Neuronal stem cell (in vitro differentiated cells): ENCODE data around the gene NRG4.

Experiments used
- DNase-seq: peaks from one replicate; pipeline ENCODE4 v3.0.0-alpha.2; 2013; ENCODE audit warnings: low spot score
- H2AFZ ChIP-seq: one replicate; pipeline ENCODE4 v1.6.1; 2013; ENCODE audit warnings: mild to moderate bottlenecking, low read length, inconsistent platforms
- H2AK5ac ChIP-seq: 2 replicates; pipeline ENCODE4 v1.6.1; 2013; ENCODE audit warnings: low read depth, mild to moderate bottlenecking, inconsistent platforms, low read length, moderate library complexity, mixed read lengths
- H2BK120ac ChIP-seq: 2 replicates; pipeline ENCODE4 v1.6.1; 2013; ENCODE audit warnings: low read depth, mild to moderate bottlenecking, inconsistent platforms, low read length, moderate library complexity, mixed read lengths
- H2BK12ac ChIP-seq: one replicate; pipeline ENCODE4 v1.6.1; 2013; ENCODE audit warnings: low read length, inconsistent platforms
- H2BK15ac ChIP-seq: 2 replicates; pipeline ENCODE4 v1.6.1; 2013; ENCODE audit warnings: mild to moderate bottlenecking, low read length, inconsistent platforms, mixed read lengths
- H2BK5ac ChIP-seq: one replicate; pipeline ENCODE4 v1.6.1; 2013; ENCODE audit warnings: inconsistent platforms, mild to moderate bottlenecking, low read length, moderate library complexity
- H3K14ac ChIP-seq: one replicate; pipeline ENCODE4 v1.6.1; 2013; ENCODE audit warnings: low read length, inconsistent platforms
- H3K18ac ChIP-seq: 2 replicates; pipeline ENCODE4 v1.6.1; 2013; ENCODE audit warnings: low read length, inconsistent platforms
- H3K23ac ChIP-seq: 2 replicates; pipeline ENCODE4 v1.6.1; 2013; ENCODE audit warnings: low read depth, mild to moderate bottlenecking, mixed read lengths, low read length, inconsistent platforms; ENCODE audit not compliant: poor library complexity
- H3K27ac ChIP-seq: replicated peaks from 3 replicates; pipeline ENCODE4 v1.5.1; 2013; ENCODE audit warnings: low read length, inconsistent platforms
- H3K27me3 ChIP-seq, 3 experiments: 2 replicates each; pipeline ENCODE4 v1.6.1; 2013; ENCODE audit warnings: low read length in 3 of 3, mild to moderate bottlenecking in 2 of 3, inconsistent platforms in 1 of 3, low read depth in 1 of 3, mixed read lengths in 1 of 3, moderate library complexity in 1 of 3; ENCODE audit not compliant: control insufficient read depth in 3 of 3, insufficient read depth in 3 of 3
- H3K36me3 ChIP-seq, 2 donors: replicated peaks in 1 of 2; 2 replicates each; pipeline ENCODE4 v1.6.1; 2013; ENCODE audit warnings: low read length in 2 of 2; ENCODE audit not compliant: control insufficient read depth in 2 of 2, insufficient read depth in 2 of 2
- H3K4ac ChIP-seq: 2 replicates; pipeline ENCODE4 v1.6.1; 2013; ENCODE audit warnings: inconsistent platforms, mild to moderate bottlenecking, low read length, moderate library complexity
- H3K4me1 ChIP-seq, 2 donors: 1 replicate in 1 of 2; 2 replicates in 1 of 2; pipeline ENCODE4 v1.6.1; 2013; ENCODE audit warnings: low read length in 2 of 2, low read depth in 1 of 2; ENCODE audit not compliant: control insufficient read depth in 2 of 2, insufficient read depth in 1 of 2
- H3K4me2 ChIP-seq: one replicate; pipeline ENCODE4 v1.6.1; 2013; ENCODE audit warnings: mild to moderate bottlenecking, low read length, inconsistent platforms; ENCODE audit not compliant: insufficient read depth, poor library complexity, severe bottlenecking
- H3K4me3 ChIP-seq, 2 donors: 2 replicates each; pipeline ENCODE4 v1.5.1; 2013; ENCODE audit warnings: low read length in 2 of 2, mild to moderate bottlenecking in 2 of 2, inconsistent platforms in 1 of 2, moderate library complexity in 1 of 2
- H3K79me1 ChIP-seq: one replicate; pipeline ENCODE4 v1.6.1; 2013; ENCODE audit warnings: low read depth, mild to moderate bottlenecking, inconsistent platforms, low read length, moderate library complexity
- H3K9ac ChIP-seq: one replicate; pipeline ENCODE4 v1.6.1; 2013; ENCODE audit warnings: mild to moderate bottlenecking, low read depth, low read length, inconsistent platforms; ENCODE audit not compliant: poor library complexity
- H3K9me3 ChIP-seq, 2 donors: replicated peaks in 1 of 2; 2 replicates each; pipeline versions ENCODE3 to v1.6.1; 2013; ENCODE audit warnings: low read length in 2 of 2, mild to moderate bottlenecking in 2 of 2, inconsistent platforms in 1 of 2, low read depth in 1 of 2, mixed read lengths in 1 of 2, moderate library complexity in 1 of 2; ENCODE audit not compliant: control insufficient read depth in 2 of 2, insufficient read depth in 1 of 2
- H4K8ac ChIP-seq: one replicate; pipeline ENCODE4 v1.6.1; 2013; ENCODE audit warnings: low read depth, mild to moderate bottlenecking, inconsistent platforms, low read length, moderate library complexity
- H4K91ac ChIP-seq: one replicate; pipeline ENCODE4 v1.6.1; 2013; ENCODE audit warnings: low read length, low read depth, mild to moderate bottlenecking, inconsistent platforms; ENCODE audit not compliant: poor library complexity
- WGBS, 2 donors: extraction: QIAGEN DNeasy Blood & Tissue Kit; methylation state at CpG; one replicate each; pipeline ENCODE4 v1.1.7; 2013; ENCODE audit warnings: missing lambda C conversion rate in 2 of 2, mixed read lengths in 1 of 2; ENCODE audit not compliant: insufficient read length in 2 of 2, insufficient replicate concordance in 1 of 2; ENCODE audit errors: extremely low coverage in 2 of 2; 5-methylcytosine and 5-hydroxymethylcytosine counted together

Gene NRG4

GRCh38 chr15:75926931-75927330, 85.3 kb downstream of the NRG4 start:
- no peaks in the 10 kb centered on the region for H3K27me3 ChIP-seq
- H3K4me3 ChIP-seq = no peak overlapping the region
- no peak for DNase-seq
- no peak overlapping the region for H3K9ac ChIP-seq
- H3K79me1 ChIP-seq = no peaks in the 10 kb centered on the region
- no peak overlapping the region for H2AK5ac ChIP-seq
- no peak overlapping the region for H3K4ac ChIP-seq
- no peak overlapping the region for H3K23ac ChIP-seq
- H3K4me2 ChIP-seq = no peak overlapping the region
- peaks cover 15 to 96% of the 10 kb centered on the region in 2 donors for H3K36me3 ChIP-seq
- H3K4me1 ChIP-seq = no peaks in the 10 kb centered on the region
- no peaks in the 10 kb centered on the region for H3K9me3 ChIP-seq
- no peak overlapping the region for H4K8ac ChIP-seq
- no peak overlapping the region for H3K18ac ChIP-seq
- WGBS, 2 donors = no CpG with 5 or more reads among the region's 3 CpGs
- no peak overlapping the region for H2BK120ac ChIP-seq
- no peak overlapping the region for H2BK15ac ChIP-seq
- no peak overlapping the region for H3K14ac ChIP-seq
- H4K91ac ChIP-seq = no peak overlapping the region
- H3K27ac ChIP-seq = no peak overlapping the region
- no peak overlapping the region for H2BK12ac ChIP-seq
- H2AFZ ChIP-seq = no peak overlapping the region
- H2BK5ac ChIP-seq = no peak overlapping the region

GRCh38 chr15:75925440-75925839, 86.8 kb downstream of the NRG4 start:
- no peak overlapping the region for H3K14ac ChIP-seq
- H2BK12ac ChIP-seq = no peak overlapping the region
- no peak overlapping the region for H3K9ac ChIP-seq
- WGBS, 2 donors = no CpG with 5 or more reads among the region's 2 CpGs
- H3K27ac ChIP-seq = no peak overlapping the region
- no peak overlapping the region for H3K4me2 ChIP-seq
- DNase-seq = no peak
- no peaks in the 10 kb centered on the region for H3K9me3 ChIP-seq
- no peak overlapping the region for H2BK5ac ChIP-seq
- no peak overlapping the region for H2BK120ac ChIP-seq
- no peaks in the 10 kb centered on the region for H3K27me3 ChIP-seq
- H3K23ac ChIP-seq = no peak overlapping the region
- H2BK15ac ChIP-seq = no peak overlapping the region
- no peak overlapping the region for H3K18ac ChIP-seq
- no peak overlapping the region for H4K91ac ChIP-seq
- H3K4me3 ChIP-seq = no peak overlapping the region
- H3K79me1 ChIP-seq = no peaks in the 10 kb centered on the region
- no peaks in the 10 kb centered on the region for H3K4me1 ChIP-seq
- peaks cover 13 to 95% of the 10 kb centered on the region in 2 donors for H3K36me3 ChIP-seq
- H2AK5ac ChIP-seq = no peak overlapping the region
- no peak overlapping the region for H4K8ac ChIP-seq
- no peak overlapping the region for H3K4ac ChIP-seq
- H2AFZ ChIP-seq = no peak overlapping the region

- Histone ChIP-seq H3K9me3 (no peaks in the 10 kb centered on the region), H4K91ac (no peak overlapping the region), H3K27ac (no peak overlapping the region), H3K79me1 (no peaks in the 10 kb centered on the region), H3K4me3 (no peak overlapping the region), H3K14ac (no peak overlapping the region), H2BK5ac (no peak overlapping the region), H3K18ac (no peak overlapping the region), H3K4me1 (no peaks in the 10 kb centered on the region), H3K23ac (no peak overlapping the region), H3K4ac (no peak overlapping the region), H2BK120ac (no peak overlapping the region), H3K36me3 (peaks cover 14 to 95% of the 10 kb centered on the region in 2 donors), H3K4me2 (no peak overlapping the region), H2AK5ac (no peak overlapping the region), H2BK12ac (no peak overlapping the region), H3K9ac (peak overlapping the region; percentile 38), H3K27me3 (no peaks in the 10 kb centered on the region), H4K8ac (no peak overlapping the region), H2AFZ (no peak overlapping the region), H2BK15ac (no peak overlapping the region)
- no peak for DNase-seq
- no CpG with 5 or more reads among the region's 1 CpG for WGBS, 2 donors
Measured at GRCh38 chr15:75924576-75924975, 87.6 kb downstream of the NRG4 start.

GRCh38 chr15:75923756-75924155, 88.5 kb downstream of the NRG4 start:
- Histone ChIP-seq H3K4me3 (no peak overlapping the region), H2BK12ac (no peak overlapping the region), H4K91ac (no peak overlapping the region), H3K4ac (no peak overlapping the region), H2BK120ac (no peak overlapping the region), H2BK5ac (no peak overlapping the region), H3K9ac (no peak overlapping the region), H4K8ac (no peak overlapping the region), H3K14ac (no peak overlapping the region), H3K23ac (no peak overlapping the region), H3K18ac (no peak overlapping the region), H3K36me3 (peaks cover 15 to 95% of the 10 kb centered on the region in 2 donors), H2AFZ (no peak overlapping the region), H3K27ac (no peak overlapping the region), H3K9me3 (no peaks in the 10 kb centered on the region), H2AK5ac (no peak overlapping the region), H2BK15ac (no peak overlapping the region), H3K79me1 (no peaks in the 10 kb centered on the region), H3K4me1 (no peaks in the 10 kb centered on the region), H3K4me2 (no peak overlapping the region), H3K27me3 (no peaks in the 10 kb centered on the region)
- no peak for DNase-seq
- WGBS, 2 donors = 100% methylated on average over 1 of the region's 4 CpGs; no CpG with 5 or more reads in 1 of the 2 donors
